ENCODE data around the gene ADORA1. TPM values are rescaled to one million over a fixed set of nuclear protein-coding genes. Genes with fewer than 3 reads are reported as not detected.

The ADORA1 gene
- total RNA-seq, 1 experiment from 2014 or later: 1.2 TPM

GRCh38 chr1:203140743-203141520 is 13.4 kb downstream of the ADORA1 start:
- no peak for DNase-seq (ENCODE audit: low spot score)
- intact Hi-C loops (cut with micrococcal nuclease; ENCODE audit: unreplicated experiment): no loop called here
- ChIA-PET POLR2A (ENCODE audit: low non-redundant PET) (no interaction called here), CTCF (no interaction called here)
- Histone ChIP-seq H3K27ac (ENCODE audit: low read depth, low read length, poor library complexity, severe bottlenecking) (no peak overlapping the region), H3K4me3 (ENCODE audit: low read depth, low read length, poor library complexity, severe bottlenecking) (no peak overlapping the region), H3K9me3 (ENCODE audit: low read depth, low read length, poor library complexity, severe bottlenecking) (no peaks in the 10 kb centered on the region), H3K4me1 (ENCODE audit: insufficient read depth, low read length, poor library complexity, severe bottlenecking) (peaks cover 5% of the 10 kb centered on the region), H3K36me3 (ENCODE audit: insufficient read depth, low read length, poor library complexity, severe bottlenecking) (no peaks in the 10 kb centered on the region), H3K27me3 (replicated peaks; ENCODE audit: insufficient read depth, low read depth, low read length, poor library complexity) (no peaks in the 10 kb centered on the region)
- no TSS peak for BruUV-seq (replicated peaks)
- TF ChIP-seq CTCF (conservative IDR thresholded peaks at IDR 0.05; ENCODE audit: low read depth, low read length): no peak
- TF ChIP-seq EZH2 (IDR thresholded peaks at IDR 0.05; ENCODE audit: borderline replicate concordance, low read depth, low read length, poor library complexity, severe bottlenecking): no peak

- TF ChIP-seq EZH2 (IDR thresholded peaks at IDR 0.05; ENCODE audit: borderline replicate concordance, low read depth, low read length, poor library complexity, severe bottlenecking) (no peak), CTCF (conservative IDR thresholded peaks at IDR 0.05; ENCODE audit: low read depth, low read length) (no peak)
- POLR2A ChIA-PET (ENCODE audit: low non-redundant PET): no interaction called here
- no peak for DNase-seq (ENCODE audit: low spot score)
- intact Hi-C loops (cut with micrococcal nuclease; ENCODE audit: unreplicated experiment): no loop called here
- Histone ChIP-seq H3K27me3 (replicated peaks; ENCODE audit: insufficient read depth, low read depth, low read length, poor library complexity) (no peaks in the 10 kb centered on the region), H3K4me1 (ENCODE audit: insufficient read depth, low read length, poor library complexity, severe bottlenecking) (peaks cover 5% of the 10 kb centered on the region), H3K9me3 (ENCODE audit: low read depth, low read length, poor library complexity, severe bottlenecking) (no peaks in the 10 kb centered on the region), H3K36me3 (ENCODE audit: insufficient read depth, low read length, poor library complexity, severe bottlenecking) (no peaks in the 10 kb centered on the region), H3K4me3 (ENCODE audit: low read depth, low read length, poor library complexity, severe bottlenecking) (no peak overlapping the region), H3K27ac (ENCODE audit: low read depth, low read length, poor library complexity, severe bottlenecking) (no peak overlapping the region)
- no TSS peak for BruUV-seq (replicated peaks)
- CTCF ChIA-PET: no interaction called here
These were observed 14.6 kb downstream of the ADORA1 start for GRCh38 chr1:203142124-203142523.

- BruUV-seq (replicated peaks): no TSS peak
- Histone ChIP-seq H3K27ac (ENCODE audit: low read depth, low read length, poor library complexity, severe bottlenecking) (no peak overlapping the region), H3K4me3 (ENCODE audit: low read depth, low read length, poor library complexity, severe bottlenecking) (no peak overlapping the region), H3K4me1 (ENCODE audit: insufficient read depth, low read length, poor library complexity, severe bottlenecking) (peaks cover 5% of the 10 kb centered on the region), H3K9me3 (ENCODE audit: low read depth, low read length, poor library complexity, severe bottlenecking) (no peaks in the 10 kb centered on the region), H3K36me3 (ENCODE audit: insufficient read depth, low read length, poor library complexity, severe bottlenecking) (no peaks in the 10 kb centered on the region), H3K27me3 (replicated peaks; ENCODE audit: insufficient read depth, low read depth, low read length, poor library complexity) (no peaks in the 10 kb centered on the region)
- ChIA-PET POLR2A (ENCODE audit: low non-redundant PET) (no interaction called here), CTCF (no interaction called here)
- intact Hi-C loops (cut with micrococcal nuclease; ENCODE audit: unreplicated experiment): no loop called here
- TF ChIP-seq EZH2 (IDR thresholded peaks at IDR 0.05; ENCODE audit: borderline replicate concordance, low read depth, low read length, poor library complexity, severe bottlenecking) (no peak), CTCF (conservative IDR thresholded peaks at IDR 0.05; ENCODE audit: low read depth, low read length) (no peak)
- DNase-seq (ENCODE audit: low spot score): no peak
These were observed 15.3 kb downstream of the ADORA1 start for GRCh38 chr1:203142684-203143408.
